ENCODE results near the gene PIEZO2.
"Not testable (repeated sequence)": the region's sequence is repeated elsewhere in the genome, so short reads cannot be mapped to it uniquely, and the experiment has no call there.

Gene PIEZO2

GRCh38 chr18:10937743-10938640, 211.4 kb downstream of the PIEZO2 start:
- H3K27ac Mint-ChIP-seq = no peak overlapping the region

GRCh38 chr18:10936176-10937053, 213.0 kb downstream of the PIEZO2 start:
- Mint-ChIP-seq H3K9me3 (peaks cover 0 to 4% of the 10 kb centered on the region in 2 donors), H3K4me1 (ENCODE audit: low read depth in 2 of 2) (no peaks in the 10 kb centered on the region), H3K27ac (no peak overlapping the region), H3K27me3 (no peaks in the 10 kb centered on the region), H3K4me3 (no peak overlapping the region), H3K36me3 (ENCODE audit: insufficient read depth) (no peaks in the 10 kb centered on the region)
- no peak for DNase-seq
- no peak for ATAC-seq (replicated peaks)

More at GRCh38 chr18:10937743-10938640, 211.4 kb downstream of the PIEZO2 start:
- no peaks in the 10 kb centered on the region for H3K36me3 Mint-ChIP-seq (ENCODE audit: insufficient read depth)
- no peaks in the 10 kb centered on the region for H3K27me3 Mint-ChIP-seq
- H3K4me1 Mint-ChIP-seq (ENCODE audit: low read depth in 2 of 2) = no peaks in the 10 kb centered on the region
- ATAC-seq (replicated peaks) (no peak), DNase-seq (no peak)
- H3K9me3 Mint-ChIP-seq = peaks cover 8 to 9% of the 10 kb centered on the region in 2 donors
- no peak overlapping the region for H3K4me3 Mint-ChIP-seq

GRCh38 chr18:10935588-10935987, 213.8 kb downstream of the PIEZO2 start:
- no peak for ATAC-seq (replicated peaks)
- Mint-ChIP-seq H3K9me3 (peaks cover 0 to 4% of the 10 kb centered on the region in 2 donors), H3K36me3 (ENCODE audit: insufficient read depth) (no peaks in the 10 kb centered on the region), H3K27ac (no peak overlapping the region), H3K27me3 (no peaks in the 10 kb centered on the region), H3K4me1 (ENCODE audit: low read depth in 2 of 2) (no peaks in the 10 kb centered on the region), H3K4me3 (no peak overlapping the region)
- DNase-seq = no peak

- H3K27me3 Mint-ChIP-seq; H3K9me3 Mint-ChIP-seq; H3K36me3 Mint-ChIP-seq (ENCODE audit: insufficient read depth); H3K4me3 Mint-ChIP-seq; DNase-seq; H3K27ac Mint-ChIP-seq; ATAC-seq (replicated peaks); H3K4me1 Mint-ChIP-seq (ENCODE audit: low read depth in 2 of 2): not testable (repeated sequence)
These were observed 215.7 kb downstream of the PIEZO2 start for GRCh38 chr18:10933648-10934047.

- Mint-ChIP-seq H3K27ac (no peak overlapping the region), H3K27me3 (peaks cover 0 to 7% of the 10 kb centered on the region in 2 donors), H3K36me3 (ENCODE audit: insufficient read depth) (no peaks in the 10 kb centered on the region), H3K4me1 (ENCODE audit: low read depth in 2 of 2) (no peaks in the 10 kb centered on the region), H3K9me3 (peaks cover 0 to 4% of the 10 kb centered on the region in 2 donors), H3K4me3 (no peak overlapping the region)
- no peak for ATAC-seq (replicated peaks)
- no peak for DNase-seq
These were observed 219.3 kb downstream of the PIEZO2 start for GRCh38 chr18:10930076-10930475.

- no peak for ATAC-seq (replicated peaks)
- Mint-ChIP-seq H3K27ac (no peak overlapping the region), H3K36me3 (ENCODE audit: insufficient read depth) (no peaks in the 10 kb centered on the region), H3K9me3 (peaks cover 0 to 4% of the 10 kb centered on the region in 2 donors), H3K4me3 (no peak overlapping the region), H3K4me1 (ENCODE audit: low read depth in 2 of 2) (no peaks in the 10 kb centered on the region), H3K27me3 (peaks cover 0 to 7% of the 10 kb centered on the region in 2 donors)
- DNase-seq = no peak
These were observed 220.5 kb downstream of the PIEZO2 start for GRCh38 chr18:10928772-10929373.

GRCh38 chr18:10928011-10928771, 221.2 kb downstream of the PIEZO2 start:
- Mint-ChIP-seq H3K27ac (no peak overlapping the region), H3K9me3 (peaks cover 0 to 4% of the 10 kb centered on the region in 2 donors), H3K27me3 (peaks cover 0 to 7% of the 10 kb centered on the region in 2 donors), H3K4me3 (no peak overlapping the region), H3K4me1 (ENCODE audit: low read depth in 2 of 2) (no peaks in the 10 kb centered on the region), H3K36me3 (ENCODE audit: insufficient read depth) (no peaks in the 10 kb centered on the region)
- no peak for ATAC-seq (replicated peaks)
- DNase-seq = no peak

GRCh38 chr18:10927286-10927992, 221.9 kb downstream of the PIEZO2 start:
- Mint-ChIP-seq H3K36me3 (ENCODE audit: insufficient read depth) (no peaks in the 10 kb centered on the region), H3K9me3 (peaks cover 0 to 4% of the 10 kb centered on the region in 2 donors), H3K27ac (no peak overlapping the region), H3K4me3 (no peak overlapping the region), H3K4me1 (ENCODE audit: low read depth in 2 of 2) (no peaks in the 10 kb centered on the region), H3K27me3 (peaks cover 0 to 7% of the 10 kb centered on the region in 2 donors)
- ATAC-seq (replicated peaks) = no peak
- no peak for DNase-seq

- H3K9me3 Mint-ChIP-seq = peaks cover 0 to 4% of the 10 kb centered on the region in 2 donors
- no peaks in the 10 kb centered on the region for H3K36me3 Mint-ChIP-seq (ENCODE audit: insufficient read depth)
- no peak for DNase-seq
- H3K4me1 Mint-ChIP-seq (ENCODE audit: low read depth in 2 of 2) = no peaks in the 10 kb centered on the region
- no peak overlapping the region for H3K4me3 Mint-ChIP-seq
- ATAC-seq (replicated peaks) = no peak
- H3K27me3 Mint-ChIP-seq = peaks cover 0 to 7% of the 10 kb centered on the region in 2 donors
- H3K27ac Mint-ChIP-seq = no peak overlapping the region
These were observed 222.7 kb downstream of the PIEZO2 start for GRCh38 chr18:10926621-10927161.

GRCh38 chr18:10924290-10924689, 225.1 kb downstream of the PIEZO2 start:
- peaks cover 0 to 4% of the 10 kb centered on the region in 2 donors for H3K9me3 Mint-ChIP-seq
- peaks cover 0 to 7% of the 10 kb centered on the region in 2 donors for H3K27me3 Mint-ChIP-seq
- H3K27ac Mint-ChIP-seq = no peak overlapping the region
- H3K4me3 Mint-ChIP-seq = no peak overlapping the region
- H3K36me3 Mint-ChIP-seq (ENCODE audit: insufficient read depth) = no peaks in the 10 kb centered on the region
- DNase-seq (no peak), ATAC-seq (replicated peaks) (no peak)
- H3K4me1 Mint-ChIP-seq (ENCODE audit: low read depth in 2 of 2) = no peaks in the 10 kb centered on the region

GRCh38 chr18:10923551-10924070, 225.8 kb downstream of the PIEZO2 start:
- Mint-ChIP-seq H3K27me3 (peaks cover 0 to 7% of the 10 kb centered on the region in 2 donors), H3K4me3 (no peak overlapping the region), H3K36me3 (ENCODE audit: insufficient read depth) (no peaks in the 10 kb centered on the region), H3K4me1 (ENCODE audit: low read depth in 2 of 2) (no peaks in the 10 kb centered on the region), H3K9me3 (peaks cover 0 to 4% of the 10 kb centered on the region in 2 donors), H3K27ac (no peak overlapping the region)
- DNase-seq = no peak
- ATAC-seq (replicated peaks) = no peak

GRCh38 chr18:10923141-10923540, 226.2 kb downstream of the PIEZO2 start:
- no peak for ATAC-seq (replicated peaks)
- Mint-ChIP-seq H3K4me3 (no peak overlapping the region), H3K4me1 (ENCODE audit: low read depth in 2 of 2) (no peaks in the 10 kb centered on the region), H3K27ac (no peak overlapping the region), H3K9me3 (peaks cover 0 to 4% of the 10 kb centered on the region in 2 donors), H3K36me3 (ENCODE audit: insufficient read depth) (no peaks in the 10 kb centered on the region), H3K27me3 (peaks cover 0 to 7% of the 10 kb centered on the region in 2 donors)
- DNase-seq = no peak
